Uterus (tissue), 2 donors: ENCODE measurements around the gene MLXIP.
"Not testable (repeated sequence)": the region's sequence is repeated elsewhere in the genome, so short reads cannot be mapped to it uniquely, and the experiment has no call there.

ENCODE experiments used
- POLR2A ChIP-seq, 2 donors: fragments of 450-650 bp; IDR thresholded peaks; one replicate each; pipeline ENCODE4 v1.6.1; 2016; ENCODE audit warnings: antibody characterized with exemption in 2 of 2, mild to moderate bottlenecking in 1 of 2, moderate library complexity in 1 of 2
- TF ChIP-seq, protein P1 (sequence below), 4 experiments: fragments of 200-600 bp in 2 of 4; fragments of 450-650 bp in 2 of 4; sonication (generic) in 2 of 4; IDR thresholded peaks; one replicate each; pipeline ENCODE4 v1.5.1; 2016 to 2019; ENCODE audit warnings: antibody characterized with exemption in 4 of 4, mild to moderate bottlenecking in 2 of 4, moderate library complexity in 1 of 4

DNA sequence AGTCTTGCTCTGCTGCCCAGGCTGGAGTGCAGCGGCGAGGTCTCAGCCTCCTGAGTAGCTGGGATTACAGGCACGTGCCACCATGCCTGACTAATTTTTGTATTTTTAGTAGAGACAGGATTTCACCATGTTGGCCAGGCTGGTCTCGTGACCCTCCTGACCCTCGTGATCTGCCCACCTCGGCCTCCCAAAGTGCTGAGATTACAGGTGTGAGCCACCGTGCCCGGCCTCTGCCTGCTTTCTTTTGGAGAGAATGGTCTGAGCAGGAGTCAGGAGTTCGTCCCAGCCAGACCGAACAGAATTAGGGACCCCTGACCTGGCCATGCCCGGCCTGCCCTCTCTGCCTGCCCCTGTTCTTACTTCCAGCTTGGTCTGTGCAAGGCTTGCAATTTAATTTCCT, 42.8 kb downstream of the MLXIP start:
- TF ChIP-seq, protein P1, sequence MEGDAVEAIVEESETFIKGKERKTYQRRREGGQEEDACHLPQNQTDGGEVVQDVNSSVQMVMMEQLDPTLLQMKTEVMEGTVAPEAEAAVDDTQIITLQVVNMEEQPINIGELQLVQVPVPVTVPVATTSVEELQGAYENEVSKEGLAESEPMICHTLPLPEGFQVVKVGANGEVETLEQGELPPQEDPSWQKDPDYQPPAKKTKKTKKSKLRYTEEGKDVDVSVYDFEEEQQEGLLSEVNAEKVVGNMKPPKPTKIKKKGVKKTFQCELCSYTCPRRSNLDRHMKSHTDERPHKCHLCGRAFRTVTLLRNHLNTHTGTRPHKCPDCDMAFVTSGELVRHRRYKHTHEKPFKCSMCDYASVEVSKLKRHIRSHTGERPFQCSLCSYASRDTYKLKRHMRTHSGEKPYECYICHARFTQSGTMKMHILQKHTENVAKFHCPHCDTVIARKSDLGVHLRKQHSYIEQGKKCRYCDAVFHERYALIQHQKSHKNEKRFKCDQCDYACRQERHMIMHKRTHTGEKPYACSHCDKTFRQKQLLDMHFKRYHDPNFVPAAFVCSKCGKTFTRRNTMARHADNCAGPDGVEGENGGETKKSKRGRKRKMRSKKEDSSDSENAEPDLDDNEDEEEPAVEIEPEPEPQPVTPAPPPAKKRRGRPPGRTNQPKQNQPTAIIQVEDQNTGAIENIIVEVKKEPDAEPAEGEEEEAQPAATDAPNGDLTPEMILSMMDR (IDR thresholded peaks at IDR 0.05), result not testable (repeated sequence)
- TF ChIP-seq POLR2A (IDR thresholded peaks at IDR 0.05), result not testable (repeated sequence)
